ENCODE measurements around the gene ZP2. TPM values are rescaled to one million over a fixed set of nuclear protein-coding genes. Genes with fewer than 3 reads are reported as not detected.

The ZP2 gene
- total RNA-seq = not detected in 2 replicates

GRCh38 chr16:21211486-21211885, at the start of gene ZP2:
ZP2 (minus strand) TSS chr16:21211574; CDS start chr16:21211547, 27 bp downstream.

DNA sequence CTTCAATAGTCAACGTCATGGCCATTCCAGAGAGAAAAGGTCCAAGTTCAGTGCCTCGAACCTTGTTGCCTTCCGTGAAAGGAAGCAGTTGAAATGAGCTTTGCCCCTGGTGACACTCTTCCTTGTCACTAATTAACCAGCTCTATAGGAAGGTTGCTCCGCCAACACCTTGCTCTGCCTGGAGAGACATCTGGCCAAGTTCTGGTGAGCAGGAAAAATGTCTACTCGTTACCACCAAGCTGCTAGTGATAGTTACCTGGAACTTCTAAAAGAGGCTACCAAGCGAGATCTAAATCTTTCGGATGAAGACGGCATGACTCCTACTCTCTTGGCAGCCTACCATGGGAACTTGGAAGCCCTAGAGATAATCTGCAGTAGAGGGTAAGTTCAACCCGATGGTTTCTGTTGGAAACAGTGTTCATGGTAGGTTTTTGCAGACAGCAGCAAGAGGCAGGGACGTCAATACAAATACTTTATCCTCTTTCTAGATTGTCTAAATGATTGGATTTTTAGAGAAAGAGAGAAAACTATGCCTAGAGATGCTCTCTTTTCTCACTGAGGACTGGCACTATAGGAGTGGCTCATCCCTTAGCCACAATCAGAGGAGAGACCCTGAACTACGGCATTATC, 22.3 kb upstream of the ZP2 start, which contains the start of gene ANKS4B:
ANKS4B (plus strand) TSS at position 179 of the 630 bp plus-strand sequence; CDS start at position 218, 39 bp downstream.

GRCh38 chr16:21158208-21159110, 52.9 kb downstream of the ZP2 start, which contains the start of gene LDAF1:
LDAF1 (plus strand) TSS chr16:21158674; CDS start chr16:21161183, 2,509 bp downstream.

GRCh38 chr16:21150375-21151001, 60.9 kb downstream of the ZP2 start, which contains the start of gene DNAH3:
DNAH3 (minus strand) TSS chr16:21150846; CDS start chr16:21150319, 527 bp downstream.

Other genes with a start within 250 kb of the ZP2 start
- gene DNAH3, start 60.7 kb downstream of the ZP2 start, total RNA-seq = under 0.01 and 0.07 TPM in 2 replicates
- gene LDAF1, start 52.9 kb downstream of the ZP2 start, total RNA-seq = 9.9 and 21.1 TPM in 2 replicates
- not detected in 2 replicates for gene ANKS4B, start 22.1 kb upstream of the ZP2 start, total RNA-seq
- not detected in 2 replicates for gene CRYM, start 66.7 kb upstream of the ZP2 start, total RNA-seq

Data from mammary microvascular endothelial cell (primary cell).